NCI-H2227 (cell line): ENCODE measurements around the gene LRRC61.
"Not testable (repeated sequence)": the region's sequence is repeated elsewhere in the genome, so short reads cannot be mapped to it uniquely, and the experiment has no call there.

Source experiments
- DNase-seq: peaks from one replicate; lab custom pipeline; 2025; ENCODE audit not compliant: unreplicated experiment; lab: John Stamatoyannopoulos, UW

Gene LRRC61, protein sequence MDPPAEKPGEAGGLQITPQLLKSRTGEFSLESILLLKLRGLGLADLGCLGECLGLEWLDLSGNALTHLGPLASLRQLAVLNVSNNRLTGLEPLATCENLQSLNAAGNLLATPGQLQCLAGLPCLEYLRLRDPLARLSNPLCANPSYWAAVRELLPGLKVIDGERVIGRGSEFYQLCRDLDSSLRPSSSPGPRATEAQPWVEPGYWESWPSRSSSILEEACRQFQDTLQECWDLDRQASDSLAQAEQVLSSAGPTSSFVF

DNA sequence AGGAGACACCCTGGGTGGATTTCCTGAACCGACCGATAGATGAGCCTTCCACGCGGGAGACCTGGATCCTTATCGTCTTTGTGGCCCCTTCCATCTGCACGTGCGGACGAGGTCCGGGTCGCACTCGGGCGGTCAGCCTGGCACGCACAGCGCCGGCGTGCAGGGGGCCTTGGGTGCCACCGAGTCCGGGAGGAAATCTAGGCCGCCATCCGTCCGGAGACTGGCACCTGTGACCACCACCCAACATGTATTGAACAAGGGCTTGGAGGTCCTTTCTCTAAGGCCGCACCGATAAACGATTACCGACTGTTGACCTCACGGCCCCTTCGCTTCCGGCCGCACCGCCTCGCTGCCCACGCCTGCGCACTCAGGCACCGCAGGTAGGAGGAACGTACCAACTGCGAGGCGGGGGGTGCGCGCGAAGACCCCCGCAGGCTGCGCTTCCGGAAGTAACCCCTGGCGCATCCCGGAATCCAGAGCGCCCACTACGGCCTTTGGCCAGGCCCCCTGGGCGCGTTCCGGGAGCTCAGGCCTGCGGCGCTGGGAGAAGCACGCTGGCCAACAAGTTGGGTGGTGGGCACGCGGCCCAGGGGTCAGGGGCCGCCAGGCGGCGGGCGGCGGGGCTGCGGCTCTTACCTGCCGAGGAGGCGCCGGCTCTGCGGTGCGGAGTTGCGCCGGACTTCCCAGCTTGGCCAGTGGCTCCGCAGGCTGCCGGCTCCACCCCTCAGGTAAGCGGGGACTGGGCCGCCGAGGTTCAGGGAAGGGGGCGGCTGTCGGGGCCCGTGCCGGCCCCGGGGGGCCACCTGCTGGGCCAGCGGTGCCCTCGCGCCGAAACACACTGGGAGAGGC is at the start of gene LRRC61, which contains the start of gene ACTR3C:
Gene LRRC61 (plus strand): TSS at position 523 of the 849 bp plus-strand sequence. CDS start 13,507 bp downstream, outside the sequence.
Gene ACTR3C (minus strand): TSS at position 713 of the 849 bp plus-strand sequence. CDS start 28,249 bp downstream, outside the sequence.
- DNase-seq: peak; percentile 89

DNA sequence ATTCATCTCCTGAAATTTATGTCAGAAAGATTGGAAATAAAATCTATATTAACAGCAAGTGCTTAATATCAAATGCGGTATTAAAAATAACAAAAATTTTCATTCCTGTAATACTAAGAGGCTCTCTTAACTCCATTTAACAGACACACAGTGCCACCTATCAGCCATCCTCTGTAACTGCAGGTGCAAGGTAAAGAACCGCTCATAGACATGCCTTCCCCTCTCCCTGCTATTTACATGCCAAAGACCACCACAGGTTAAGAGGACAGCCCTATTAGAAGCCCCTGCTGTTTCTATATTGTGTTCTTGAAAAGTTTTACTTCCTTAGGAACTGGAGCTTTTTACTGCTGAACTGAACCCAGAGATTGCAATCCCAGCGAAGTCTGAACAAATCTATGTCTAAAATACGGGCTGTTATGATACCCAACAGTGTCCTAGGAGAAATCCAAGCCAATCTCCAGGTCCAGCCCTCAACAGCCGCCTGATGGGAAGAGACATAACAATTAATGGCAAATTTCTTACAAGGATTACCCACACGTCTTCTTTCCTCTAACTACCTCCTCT is 46.9 kb upstream of the LRRC61 start:
- DNase-seq: peak; percentile 52

DNA sequence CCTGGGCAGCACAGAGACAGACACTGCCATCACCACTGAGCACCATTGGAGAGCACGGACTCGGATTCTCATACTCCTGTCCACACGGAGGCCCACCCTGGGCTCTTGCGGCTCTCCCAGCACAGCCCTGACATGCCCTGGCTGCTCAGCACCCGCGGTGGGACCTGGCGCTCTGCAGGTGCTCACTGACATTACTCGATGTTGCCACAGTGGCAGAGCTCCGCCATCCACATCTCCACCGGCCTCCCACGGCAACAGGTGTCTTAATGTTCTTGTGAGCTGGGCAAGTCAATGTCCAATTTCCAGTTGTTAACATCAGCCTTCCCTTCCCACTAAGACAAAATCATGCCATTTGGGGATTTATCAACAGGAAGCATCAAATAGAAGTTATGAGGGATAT is 44.8 kb upstream of the LRRC61 start:
- DNase-seq: not testable (repeated sequence)

DNA sequence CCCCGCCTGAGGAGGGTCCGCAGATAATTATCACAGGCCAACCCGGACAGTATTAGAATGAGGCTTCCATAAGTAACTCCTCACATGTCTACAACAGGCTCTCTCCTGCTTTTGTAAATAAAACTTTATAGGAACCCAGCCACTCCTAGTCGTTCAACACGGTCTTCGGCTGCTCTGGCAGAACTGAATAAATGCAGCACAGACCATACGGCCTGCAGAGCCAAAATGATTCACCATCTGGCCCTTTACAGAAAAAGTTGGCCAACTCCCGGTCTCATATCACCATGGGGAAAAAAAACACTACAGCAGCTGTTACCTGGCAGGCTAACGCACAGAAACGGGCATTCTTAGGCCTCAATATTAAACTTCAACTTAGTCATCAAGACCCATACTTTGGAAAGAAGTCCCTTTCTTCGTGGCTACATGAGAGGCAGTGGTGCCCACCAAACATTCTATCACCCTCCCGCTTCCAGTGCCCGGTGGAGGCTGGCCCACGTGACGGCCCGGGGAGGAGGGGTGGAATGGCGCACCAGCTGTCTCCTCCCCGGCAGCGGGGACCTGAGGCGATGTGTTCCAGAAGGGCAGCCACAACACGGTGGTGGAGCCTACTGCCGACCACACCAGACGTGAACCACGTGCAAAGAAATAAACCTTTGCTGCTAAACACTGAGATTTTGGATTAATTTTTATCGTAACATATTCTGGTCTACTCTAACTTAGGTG is 41.3 kb upstream of the LRRC61 start:
- not testable (repeated sequence) for DNase-seq

DNA sequence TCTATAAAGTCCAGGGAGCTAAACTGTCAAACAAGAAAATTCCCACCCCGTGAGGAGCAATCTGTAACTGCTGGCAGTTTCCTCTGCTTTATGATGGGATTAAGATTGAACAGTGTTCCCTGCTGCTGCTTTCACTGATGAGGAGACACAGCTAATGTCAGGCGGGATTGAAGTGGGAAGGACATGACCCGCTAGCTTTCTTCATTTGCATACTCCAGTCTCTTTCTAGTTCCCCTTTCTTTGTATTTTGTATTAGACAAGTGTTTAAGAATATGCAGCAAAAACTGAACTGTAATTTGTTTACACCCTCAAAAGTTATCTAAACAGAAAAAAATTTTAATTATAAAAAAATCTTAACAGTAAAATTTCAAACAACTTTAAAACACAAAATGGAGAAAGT is 40.0 kb upstream of the LRRC61 start:
- not testable (repeated sequence) for DNase-seq

DNA sequence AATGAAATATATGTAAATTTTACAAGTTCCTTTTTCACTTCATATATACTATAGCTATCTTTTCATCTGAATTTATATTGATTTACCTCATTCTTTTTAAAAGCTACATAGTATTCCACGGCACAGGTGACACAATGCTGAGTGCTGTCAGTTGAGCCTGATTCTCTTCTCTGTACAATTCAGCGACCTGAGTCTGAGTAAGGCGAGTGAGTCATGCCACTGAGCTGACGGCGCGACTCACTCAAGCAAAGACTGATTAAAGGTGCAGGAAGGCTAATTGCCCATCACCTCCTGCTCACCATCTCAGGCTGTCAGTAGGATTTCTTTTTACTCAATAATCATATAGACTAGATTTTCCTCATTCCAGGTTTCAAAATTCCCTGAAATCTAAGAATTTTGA is 39.5 kb upstream of the LRRC61 start:
- not testable (repeated sequence) for DNase-seq

DNA sequence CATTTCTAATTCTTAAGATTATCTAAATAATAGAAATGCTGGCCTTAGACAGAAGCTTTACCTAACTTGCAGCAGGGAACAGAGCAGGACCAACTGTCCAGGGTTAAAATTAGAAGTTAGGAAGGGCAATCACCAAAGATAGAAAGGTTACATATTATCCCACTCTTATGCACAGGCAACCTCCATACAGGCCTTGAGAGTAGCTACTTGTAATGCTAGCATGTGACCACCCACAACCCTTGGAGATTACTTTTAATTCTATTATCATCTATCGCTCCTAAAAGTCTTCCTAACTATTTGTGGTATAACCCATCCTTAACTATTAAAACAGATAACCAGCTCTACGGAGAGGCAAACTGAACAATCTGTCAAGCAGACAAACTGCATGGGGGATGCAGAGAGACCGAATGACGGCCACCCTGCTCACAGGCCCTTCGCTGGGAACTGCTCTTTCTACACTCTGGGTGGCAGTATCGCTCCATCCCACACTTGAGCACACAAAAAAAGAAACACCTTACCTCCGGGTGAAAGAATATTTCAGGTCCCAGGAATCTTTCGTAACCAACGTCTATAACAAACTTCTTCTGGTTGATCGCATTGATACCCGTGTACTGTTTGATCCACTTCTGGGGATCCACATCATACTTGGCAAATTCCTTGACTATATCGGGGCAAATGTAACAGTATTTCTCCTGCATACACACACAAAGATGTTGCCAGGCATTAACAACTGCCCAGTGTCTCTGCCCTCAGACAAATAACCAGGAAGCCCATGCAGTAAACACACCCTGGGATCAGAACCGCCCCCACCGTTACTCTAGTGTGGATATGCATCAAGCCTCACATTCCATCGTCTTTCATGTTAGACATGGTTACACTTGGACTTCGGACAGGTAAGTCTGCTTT is 37.1 kb upstream of the LRRC61 start:
- DNase-seq: peak; percentile 43

DNA sequence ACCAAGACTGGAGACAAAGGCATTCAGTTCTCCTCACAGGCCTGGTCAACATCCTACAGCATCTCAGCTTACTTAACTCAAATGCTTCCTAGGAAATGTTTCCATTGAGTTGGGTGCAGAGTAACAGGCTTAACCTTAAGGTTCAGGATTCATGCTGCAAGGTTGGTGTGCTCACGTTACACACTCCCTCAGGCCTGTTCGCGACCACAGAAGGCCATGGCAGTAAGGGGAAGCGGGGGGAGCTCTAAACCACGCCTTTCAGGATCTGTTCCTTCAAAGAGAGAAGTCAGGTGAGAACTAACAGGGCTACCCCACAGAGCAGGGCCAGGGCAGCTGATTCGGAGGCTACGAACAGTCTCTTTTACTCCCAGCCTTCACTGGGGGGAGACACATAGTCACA is 35.3 kb upstream of the LRRC61 start:
- DNase-seq: not testable (repeated sequence)

DNA sequence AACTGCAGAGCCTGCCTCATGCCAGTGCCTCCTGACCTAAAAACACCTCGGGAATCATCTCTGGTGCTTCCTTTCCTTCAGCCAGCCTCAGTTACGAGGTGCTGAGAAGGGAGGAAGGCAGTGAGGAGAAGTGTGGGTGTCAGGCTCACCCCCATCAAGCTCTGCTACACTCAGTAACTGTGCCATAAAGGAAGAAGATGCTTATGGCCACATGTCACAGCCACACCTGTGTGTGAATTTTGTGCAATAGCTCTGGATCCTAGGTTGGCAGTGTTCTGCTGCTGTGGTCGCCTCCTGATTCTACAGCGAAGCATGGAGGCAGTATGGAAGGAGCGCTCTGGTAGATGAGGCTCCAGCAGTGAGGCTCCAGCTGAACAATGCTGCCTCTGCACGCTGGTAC is 34.3 kb upstream of the LRRC61 start:
- not testable (repeated sequence) for DNase-seq

DNA sequence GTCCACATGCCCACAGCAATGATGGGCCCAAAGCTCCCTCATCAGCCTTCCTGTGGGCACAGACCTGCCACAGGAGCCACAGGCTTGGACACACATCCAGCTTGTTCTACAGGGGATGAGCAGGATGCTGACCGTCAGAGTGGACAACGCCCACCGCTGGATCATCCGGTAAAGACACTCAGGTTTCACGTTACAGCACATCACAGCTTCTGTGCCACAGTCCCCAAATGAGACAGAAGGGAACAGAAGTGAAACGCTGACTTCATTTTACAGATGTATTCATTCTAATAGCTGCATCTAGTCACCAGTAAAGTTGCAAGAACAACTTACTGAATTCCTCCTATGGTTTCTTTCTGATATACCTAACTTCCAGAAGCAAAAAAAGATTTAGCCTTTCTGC is 32.8 kb upstream of the LRRC61 start:
- not testable (repeated sequence) for DNase-seq

DNA sequence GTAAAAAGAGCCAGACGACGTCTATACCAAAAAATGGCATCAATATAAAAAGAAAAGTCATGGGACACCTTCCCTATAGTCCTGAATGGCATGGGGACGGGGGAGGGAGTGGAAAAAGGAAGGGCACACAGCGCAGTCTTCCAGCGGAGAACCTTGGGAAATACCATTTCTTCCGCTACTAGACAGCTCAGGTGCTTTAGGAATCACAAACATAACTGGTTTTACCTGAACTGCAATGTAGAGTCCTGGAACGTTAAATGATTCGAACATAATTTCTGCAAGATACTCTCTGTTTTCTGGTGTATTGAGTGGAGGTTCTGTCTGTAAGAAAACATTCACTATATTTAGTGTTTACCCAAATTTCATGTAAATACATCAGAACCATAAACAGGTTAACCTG is 28.1 kb upstream of the LRRC61 start:
- DNase-seq: not testable (repeated sequence)

DNA sequence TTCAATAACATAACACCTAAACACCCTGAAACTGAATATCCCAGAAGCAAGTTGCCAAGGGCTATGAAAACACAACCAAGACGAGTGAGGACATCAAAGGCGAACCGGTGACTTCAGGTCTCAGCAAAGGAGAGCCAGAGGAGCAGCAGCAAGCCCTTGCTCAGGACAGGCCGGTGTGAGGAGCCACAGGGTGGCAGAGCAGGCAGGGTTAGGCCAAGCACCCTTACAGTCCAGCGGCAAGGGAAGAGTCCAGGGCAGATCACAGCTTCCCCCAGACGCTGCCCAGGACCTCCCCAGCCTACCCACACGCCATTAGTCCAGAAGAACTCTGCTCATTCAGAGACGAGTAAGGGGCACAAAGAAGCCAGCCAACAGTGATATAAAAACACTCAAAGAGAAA is 27.5 kb upstream of the LRRC61 start:
- DNase-seq: not testable (repeated sequence)

DNA sequence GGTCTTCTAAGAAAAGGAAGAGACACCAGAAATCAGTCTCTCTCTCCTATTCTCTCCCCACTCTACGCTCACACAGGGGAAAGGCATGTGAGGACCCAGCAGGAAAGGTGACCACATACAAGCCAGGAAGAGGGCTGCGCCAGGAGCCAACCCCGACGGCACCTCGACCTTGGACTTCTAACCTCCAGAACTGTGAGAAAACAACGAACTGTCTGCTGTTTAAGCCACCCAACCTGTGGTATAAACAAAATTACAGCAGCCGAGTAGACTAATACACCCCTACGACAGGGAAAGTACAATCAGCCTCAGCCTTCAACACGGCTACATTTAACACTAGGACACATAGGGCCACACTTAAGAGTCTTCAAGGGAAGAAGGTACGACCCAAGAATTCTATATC is 26.4 kb upstream of the LRRC61 start:
- DNase-seq: not testable (repeated sequence)

DNA sequence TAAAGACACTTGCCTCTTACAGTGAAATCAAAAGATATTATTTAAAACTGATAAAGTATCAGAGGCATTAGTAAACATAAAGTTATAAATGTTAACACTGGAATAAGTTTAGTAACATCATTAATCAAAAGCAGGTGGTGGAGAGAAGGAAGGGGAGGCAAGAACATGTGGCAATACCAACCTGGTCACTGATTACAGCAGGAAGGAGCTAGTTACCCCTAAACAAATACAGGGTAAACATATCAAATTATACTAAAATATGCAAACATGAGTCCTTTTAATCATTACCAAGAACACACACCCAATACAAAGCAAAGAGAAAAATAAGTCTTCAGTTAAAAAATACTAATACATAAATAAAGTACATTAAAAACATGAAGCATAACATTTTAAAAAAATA is 25.2 kb upstream of the LRRC61 start:
- DNase-seq: not testable (repeated sequence)

DNA sequence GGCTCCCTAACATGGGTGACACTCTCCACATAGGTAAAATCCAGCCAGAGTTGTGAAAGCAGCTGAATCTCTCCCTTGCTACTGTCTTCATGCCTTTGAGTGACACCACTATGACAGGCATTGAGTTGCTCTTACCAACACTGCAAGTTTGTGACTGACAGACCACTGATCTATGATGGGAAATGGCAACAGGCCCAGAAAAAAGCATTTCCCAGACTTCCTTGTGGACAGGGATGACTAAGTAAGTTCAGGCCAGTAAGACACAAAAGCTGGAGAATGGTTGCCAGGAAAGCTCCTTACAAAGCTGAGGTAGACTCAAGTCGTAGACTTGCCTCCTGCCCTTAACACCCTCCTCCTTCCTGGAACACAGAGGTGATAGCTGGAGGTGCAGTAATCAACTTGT is 20.2 kb upstream of the LRRC61 start:
- DNase-seq: not testable (repeated sequence)

DNA sequence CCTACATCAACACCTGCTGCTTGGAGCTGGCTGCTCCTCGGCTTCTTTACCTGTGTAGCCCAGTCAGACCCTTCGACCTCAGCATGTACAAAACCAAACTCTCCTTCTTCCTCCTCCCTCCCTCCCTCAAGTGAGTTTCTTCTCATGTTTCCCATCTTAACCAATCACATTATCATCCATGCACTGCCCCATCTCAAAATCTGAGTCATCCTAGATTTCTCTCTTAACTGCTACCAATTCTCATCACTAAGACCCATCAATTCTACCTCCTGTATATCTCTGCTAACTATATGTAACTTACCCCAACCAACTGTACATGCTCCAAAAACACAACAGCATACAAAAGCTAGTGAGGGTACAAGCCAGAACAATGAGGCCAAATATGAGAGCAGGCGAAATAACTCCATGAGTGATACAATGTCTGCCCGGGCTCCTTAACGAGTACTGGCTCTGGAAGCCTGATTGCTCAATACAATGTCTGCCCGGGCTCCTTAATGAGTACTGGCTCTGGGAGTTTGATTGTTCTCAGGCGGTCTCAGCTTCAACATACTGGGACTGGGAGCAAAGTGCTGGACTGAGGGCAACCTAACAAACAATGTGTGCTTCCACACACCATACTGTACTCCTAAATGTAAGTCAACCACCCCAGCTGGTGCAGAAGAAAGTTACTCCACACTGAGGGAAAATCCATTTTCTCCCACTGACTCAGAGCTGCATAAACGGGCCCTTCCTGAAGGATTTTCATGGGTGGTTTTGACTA is 18.5 kb upstream of the LRRC61 start:
- not testable (repeated sequence) for DNase-seq

DNA sequence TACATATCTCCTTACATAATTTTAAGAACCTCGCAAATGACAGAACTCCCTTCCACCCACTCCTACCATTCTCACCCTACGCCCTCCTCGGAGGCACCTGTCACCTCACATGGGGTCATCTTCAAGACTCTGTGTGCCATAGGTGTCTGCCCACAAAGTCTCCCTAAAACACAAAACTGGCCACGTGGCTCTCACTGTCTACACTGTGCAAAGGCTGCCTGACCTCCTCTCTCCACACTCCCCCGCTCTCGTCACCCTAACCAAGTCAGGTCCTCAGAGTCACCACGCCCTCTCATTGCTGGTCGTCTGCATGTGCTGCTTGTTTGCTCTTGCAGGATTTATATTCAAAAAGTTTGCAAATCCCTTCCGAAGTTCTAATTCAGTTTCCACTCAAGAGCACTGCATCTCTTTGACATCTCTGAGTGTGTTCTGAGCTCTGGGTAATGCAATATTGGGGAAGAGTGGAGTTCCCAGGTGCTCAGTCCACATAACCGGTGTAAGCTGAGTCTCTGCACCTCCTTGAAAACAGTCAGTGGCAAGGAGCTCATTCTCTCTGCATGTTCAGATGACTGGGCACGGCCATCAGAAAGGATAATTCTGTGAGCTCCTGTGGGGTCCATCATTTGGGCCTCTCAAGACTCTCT is 17.8 kb upstream of the LRRC61 start:
- not testable (repeated sequence) for DNase-seq

DNA sequence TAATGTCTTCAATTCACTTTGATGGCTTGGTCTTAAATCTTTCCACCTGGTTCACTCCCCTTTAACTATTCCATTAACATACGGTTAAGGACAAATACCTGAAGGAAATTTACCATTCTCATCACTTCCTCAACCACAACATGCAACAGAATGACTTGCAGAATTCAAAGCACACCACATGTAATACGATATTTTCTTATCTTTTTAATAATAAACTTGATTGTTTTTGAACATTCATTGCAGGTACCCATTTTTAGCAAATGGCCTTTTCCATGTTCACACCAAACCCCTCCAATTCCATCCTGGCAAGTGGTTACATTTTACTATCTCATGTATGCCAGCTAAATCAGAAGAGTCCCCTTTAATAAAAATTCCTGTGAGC is 17.3 kb upstream of the LRRC61 start:
- not testable (repeated sequence) for DNase-seq

DNA sequence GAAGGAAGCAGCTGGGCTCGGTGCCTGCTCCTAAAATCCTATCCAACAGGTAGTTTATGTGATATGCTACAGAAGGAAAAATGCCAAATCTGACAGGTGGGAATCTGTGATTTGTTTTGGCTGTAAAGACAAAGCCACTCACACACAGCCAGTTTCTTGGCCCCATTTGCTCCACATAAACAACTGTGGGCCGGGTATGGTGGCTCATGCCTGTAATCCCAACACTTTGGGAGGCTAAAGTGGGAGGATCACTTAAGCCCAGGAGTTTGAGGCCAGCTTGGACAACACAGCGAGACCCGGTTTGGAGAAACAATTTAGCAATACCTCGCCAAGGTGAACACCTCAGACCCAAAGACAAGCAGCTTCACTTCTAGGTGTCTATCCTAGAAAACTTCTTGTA is 16.8 kb upstream of the LRRC61 start:
- DNase-seq: not testable (repeated sequence)
